Measurements from ENCODE around the gene EDN3. TPM values are rescaled to one million over a fixed set of nuclear protein-coding genes. Genes with fewer than 3 reads are reported as not detected.

The EDN3 gene
- total RNA-seq, 1 experiment from 2014 or later: not detected

GRCh38 chr20:59297686-59298085 lies 2.7 kb upstream of the EDN3 start:
- Histone ChIP-seq H2AFZ (no peak overlapping the region), H3K27ac (no peak overlapping the region), H3F3A (ENCODE audit: insufficient read depth, low read depth) (no peaks in the 10 kb centered on the region), H4K20me1 (ENCODE audit: insufficient read depth) (no peaks in the 10 kb centered on the region), H3K9me2 (ENCODE audit: insufficient read depth) (no peaks in the 10 kb centered on the region), H3K79me2 (ENCODE audit: low read depth) (no peaks in the 10 kb centered on the region), H3K9me3 (ENCODE audit: insufficient read depth, low read depth) (no peaks in the 10 kb centered on the region), H3K4me3 (no peak overlapping the region), H3K36me3 (ENCODE audit: low read depth) (no peaks in the 10 kb centered on the region), H3K4me2 (no peak overlapping the region), H3K4me1 (replicated peaks; ENCODE audit: insufficient read depth) (no peaks in the 10 kb centered on the region), H3K27me3 (ENCODE audit: insufficient read depth, low read depth) (peaks cover 93% of the 10 kb centered on the region)
- no peak for DNase-seq
- TF ChIP-seq EZH2 (IDR thresholded peaks at IDR 0.05; ENCODE audit: low read depth): no peak
- no peak for TF ChIP-seq CTCF (conservative IDR thresholded peaks at IDR 0.05)
- ChIA-PET POLR2A (ENCODE audit: unreplicated experiment) (no interaction called here), CTCF (no interaction called here)
- intact Hi-C loops (cut with micrococcal nuclease; ENCODE audit: unreplicated experiment): no loop called here
- no TSS peak for BruUV-seq (replicated peaks)

- no peak for DNase-seq
- TF ChIP-seq CTCF (conservative IDR thresholded peaks at IDR 0.05): no peak
- TF ChIP-seq EZH2 (IDR thresholded peaks at IDR 0.05; ENCODE audit: low read depth): no peak
- no peaks in the 10 kb centered on the region for H3K4me1 ChIP-seq (replicated peaks; ENCODE audit: insufficient read depth)
- peaks cover 93% of the 10 kb centered on the region for H3K27me3 ChIP-seq (ENCODE audit: insufficient read depth, low read depth)
- H3K9me2 ChIP-seq (ENCODE audit: insufficient read depth): no peaks in the 10 kb centered on the region
- no peaks in the 10 kb centered on the region for H3K79me2 ChIP-seq (ENCODE audit: low read depth)
- H3K9me3 ChIP-seq (ENCODE audit: insufficient read depth, low read depth): no peaks in the 10 kb centered on the region
- intact Hi-C loops (cut with micrococcal nuclease; ENCODE audit: unreplicated experiment): no loop called here
- no peaks in the 10 kb centered on the region for H3F3A ChIP-seq (ENCODE audit: insufficient read depth, low read depth)
- H4K20me1 ChIP-seq (ENCODE audit: insufficient read depth): no peaks in the 10 kb centered on the region
- BruUV-seq (replicated peaks): no TSS peak
- H3K4me2 ChIP-seq: no peak overlapping the region
- ChIA-PET POLR2A (ENCODE audit: unreplicated experiment) (no interaction called here), CTCF (no interaction called here)
- H3K4me3 ChIP-seq: no peak overlapping the region
- no peak overlapping the region for H2AFZ ChIP-seq
- no peaks in the 10 kb centered on the region for H3K36me3 ChIP-seq (ENCODE audit: low read depth)
- H3K27ac ChIP-seq: no peak overlapping the region
Observed at GRCh38 chr20:59299945-59300332, 472 bp upstream of the EDN3 start.

- H3F3A ChIP-seq (ENCODE audit: insufficient read depth, low read depth): no peaks in the 10 kb centered on the region
- no TSS peak for BruUV-seq (replicated peaks)
- H3K79me2 ChIP-seq (ENCODE audit: low read depth): no peaks in the 10 kb centered on the region
- no peaks in the 10 kb centered on the region for H3K4me1 ChIP-seq (replicated peaks; ENCODE audit: insufficient read depth)
- peaks cover 97% of the 10 kb centered on the region for H3K27me3 ChIP-seq (ENCODE audit: insufficient read depth, low read depth)
- POLR2A ChIA-PET (ENCODE audit: unreplicated experiment): no interaction called here
- no peak overlapping the region for H2AFZ ChIP-seq
- CTCF ChIA-PET: no interaction called here
- H3K9me2 ChIP-seq (ENCODE audit: insufficient read depth): no peaks in the 10 kb centered on the region
- no peak overlapping the region for H3K27ac ChIP-seq
- H3K4me2 ChIP-seq: no peak overlapping the region
- no peak for DNase-seq
- H4K20me1 ChIP-seq (ENCODE audit: insufficient read depth): no peaks in the 10 kb centered on the region
- H3K9me3 ChIP-seq (ENCODE audit: insufficient read depth, low read depth): no peaks in the 10 kb centered on the region
- no peak overlapping the region for H3K4me3 ChIP-seq
- TF ChIP-seq EZH2 (IDR thresholded peaks at IDR 0.05; ENCODE audit: low read depth): no peak
- no peak for TF ChIP-seq CTCF (conservative IDR thresholded peaks at IDR 0.05)
- intact Hi-C loops (cut with micrococcal nuclease; ENCODE audit: unreplicated experiment): no loop called here
- H3K36me3 ChIP-seq (ENCODE audit: low read depth): no peaks in the 10 kb centered on the region
Observed at GRCh38 chr20:59301343-59302007, 1.1 kb downstream of the EDN3 start.

Measured in PC-9 (cell line).